Omental fat pad (tissue), 4 donors: ENCODE measurements around the gene ARHGAP30. TPM values are rescaled to one million over a fixed set of nuclear protein-coding genes. Genes with fewer than 3 reads are reported as not detected.

ENCODE experiments used
- ATAC-seq: fragments of 150-250 bp; one replicate; pipeline ENCODE4 v1.9.1; 2016; ENCODE audit warnings: mild to moderate bottlenecking, moderate library complexity; ENCODE audit not compliant: low FRiP score
- DNase-seq: peaks from one replicate; pipeline ENCODE4 v3.0.0-alpha.2; 2019; ENCODE audit warnings: low spot score
- total RNA-seq, 4 donors: library from RNA; depleted of rRNA; stranded (reverse); fragments of >200 nt; gene quantifications; one replicate each; pipeline ENCODE4 v1.1.0, GENCODE V29; 2016
- TF ChIP-seq, protein P1 (sequence below), 3 donors: fragments of 450-650 bp; IDR thresholded peaks; one replicate each; pipeline ENCODE4 v1.5.1; 2016 to 2017; ENCODE audit warnings: antibody characterized with exemption in 3 of 3, mild to moderate bottlenecking in 3 of 3, moderate library complexity in 2 of 3

The ARHGAP30 gene
- total RNA-seq, 4 donors from 2014 or later = 9.8 to 32.3 (median 24.7) TPM

DNA sequence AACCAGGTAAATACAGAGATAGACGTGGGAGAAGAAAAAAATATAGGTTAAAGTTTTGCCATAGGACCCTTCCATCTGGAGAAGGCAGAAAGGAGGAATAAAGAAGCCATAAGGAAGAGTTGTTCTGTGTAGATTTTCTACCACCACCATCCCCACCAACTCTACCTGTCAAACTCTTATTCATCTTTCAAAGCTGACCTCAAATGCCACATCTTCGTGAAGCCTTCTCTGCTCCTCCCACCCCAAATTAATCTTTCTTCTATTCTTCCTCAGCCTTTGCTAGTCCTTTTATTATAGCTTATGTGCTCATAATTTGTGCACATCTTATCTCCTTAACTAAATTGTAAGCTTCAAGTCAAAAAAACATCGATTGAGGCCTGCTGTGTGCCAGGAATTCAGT, 20.9 kb upstream of the ARHGAP30 start:
- ATAC-seq (no peak), DNase-seq (no peak)
- TF ChIP-seq, protein P1, sequence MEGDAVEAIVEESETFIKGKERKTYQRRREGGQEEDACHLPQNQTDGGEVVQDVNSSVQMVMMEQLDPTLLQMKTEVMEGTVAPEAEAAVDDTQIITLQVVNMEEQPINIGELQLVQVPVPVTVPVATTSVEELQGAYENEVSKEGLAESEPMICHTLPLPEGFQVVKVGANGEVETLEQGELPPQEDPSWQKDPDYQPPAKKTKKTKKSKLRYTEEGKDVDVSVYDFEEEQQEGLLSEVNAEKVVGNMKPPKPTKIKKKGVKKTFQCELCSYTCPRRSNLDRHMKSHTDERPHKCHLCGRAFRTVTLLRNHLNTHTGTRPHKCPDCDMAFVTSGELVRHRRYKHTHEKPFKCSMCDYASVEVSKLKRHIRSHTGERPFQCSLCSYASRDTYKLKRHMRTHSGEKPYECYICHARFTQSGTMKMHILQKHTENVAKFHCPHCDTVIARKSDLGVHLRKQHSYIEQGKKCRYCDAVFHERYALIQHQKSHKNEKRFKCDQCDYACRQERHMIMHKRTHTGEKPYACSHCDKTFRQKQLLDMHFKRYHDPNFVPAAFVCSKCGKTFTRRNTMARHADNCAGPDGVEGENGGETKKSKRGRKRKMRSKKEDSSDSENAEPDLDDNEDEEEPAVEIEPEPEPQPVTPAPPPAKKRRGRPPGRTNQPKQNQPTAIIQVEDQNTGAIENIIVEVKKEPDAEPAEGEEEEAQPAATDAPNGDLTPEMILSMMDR (IDR thresholded peaks at IDR 0.05) = no peak

DNA sequence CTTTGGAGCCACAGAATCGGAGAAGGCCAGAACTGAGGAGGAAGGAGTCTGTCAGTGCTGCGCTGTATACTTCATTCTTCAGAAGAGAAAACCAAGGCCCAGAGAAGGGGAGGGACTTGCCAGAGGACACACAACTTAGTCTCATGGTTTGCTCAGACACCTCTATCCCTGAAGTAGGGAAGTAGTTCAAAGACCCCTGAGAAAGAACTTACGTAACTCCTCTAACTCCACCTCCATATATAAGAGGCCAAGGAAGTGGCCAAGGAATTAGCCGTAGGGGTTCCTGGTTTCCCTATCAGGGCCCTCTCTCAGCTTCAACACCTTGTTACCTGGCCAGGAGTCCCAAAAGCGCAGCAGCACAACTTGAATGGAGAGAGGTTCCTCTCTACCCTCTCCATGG, 20.2 kb upstream of the ARHGAP30 start:
- ATAC-seq (no peak), DNase-seq (no peak)
- TF ChIP-seq, protein P1 (IDR thresholded peaks at IDR 0.05) = no peak

DNA sequence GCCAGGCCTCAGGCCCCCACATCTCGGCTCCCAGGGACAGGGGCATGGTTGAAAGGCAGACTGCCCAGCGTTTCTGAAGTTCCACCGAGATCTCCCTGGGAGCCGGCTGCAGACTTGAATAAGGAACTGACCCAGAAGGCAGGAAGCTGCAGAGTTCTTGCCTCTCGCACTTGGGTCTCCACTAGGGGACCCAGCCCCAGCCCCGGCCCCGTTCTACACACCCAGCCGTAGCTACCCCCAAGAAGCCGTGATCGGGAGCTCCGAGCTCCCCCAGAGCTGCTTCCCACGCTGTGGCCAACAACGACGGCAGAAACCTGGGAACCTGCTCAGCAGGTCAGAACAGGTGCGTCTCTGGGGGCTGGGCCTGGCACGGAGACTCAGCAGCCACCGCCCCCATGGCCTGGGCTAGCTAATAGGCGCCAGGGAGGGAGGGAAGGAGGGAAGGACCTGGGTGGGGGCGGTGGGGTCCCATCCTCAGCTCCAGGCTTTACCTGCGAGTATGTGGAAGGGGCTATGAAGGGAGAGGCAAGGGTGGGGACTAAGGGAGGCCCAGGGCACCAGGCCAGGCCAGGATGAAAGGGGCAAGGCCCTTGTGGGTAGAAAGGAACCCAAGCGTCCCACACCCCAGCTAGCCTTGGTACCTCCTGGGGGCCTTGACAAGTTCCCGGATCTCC, 19.7 kb upstream of the ARHGAP30 start, which contains the start of gene NECTIN4:
Gene NECTIN4, minus strand, starts transcription at position 308 of the 674 bp plus-strand sequence. Its CDS starts 262 bp downstream, at position 46.
- DNase-seq (no peak), ATAC-seq (no peak)
- TF ChIP-seq, protein P1 (IDR thresholded peaks at IDR 0.05) = no peak

DNA sequence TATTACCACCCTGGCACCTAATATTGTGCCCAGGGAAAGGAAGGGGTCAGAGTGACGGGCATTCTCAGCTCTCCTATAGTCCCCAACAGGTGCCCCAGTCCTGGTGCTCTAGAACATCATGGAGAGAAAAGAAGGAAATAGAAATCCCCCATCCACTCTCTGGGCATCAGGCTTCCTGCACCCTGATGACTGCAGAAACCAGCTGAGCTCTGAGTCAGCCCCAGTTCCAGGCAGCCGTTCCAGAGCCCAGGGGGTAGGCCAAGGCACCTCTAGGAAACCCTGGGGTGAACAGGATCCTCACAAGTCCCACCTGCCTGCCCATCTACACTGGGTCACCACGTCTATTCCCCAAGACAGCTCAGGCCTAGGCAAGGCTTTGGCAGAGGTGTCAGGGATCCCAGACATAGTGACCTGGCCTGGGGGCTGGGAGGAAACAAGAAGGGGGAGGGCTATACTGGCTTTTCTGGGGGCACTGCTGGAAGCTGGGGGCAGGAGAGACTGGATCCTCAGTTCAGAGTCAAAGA, 19.0 kb upstream of the ARHGAP30 start:
- TF ChIP-seq, protein P1 (IDR thresholded peaks at IDR 0.05) = no peak
- no peak for ATAC-seq
- DNase-seq = no peak

DNA sequence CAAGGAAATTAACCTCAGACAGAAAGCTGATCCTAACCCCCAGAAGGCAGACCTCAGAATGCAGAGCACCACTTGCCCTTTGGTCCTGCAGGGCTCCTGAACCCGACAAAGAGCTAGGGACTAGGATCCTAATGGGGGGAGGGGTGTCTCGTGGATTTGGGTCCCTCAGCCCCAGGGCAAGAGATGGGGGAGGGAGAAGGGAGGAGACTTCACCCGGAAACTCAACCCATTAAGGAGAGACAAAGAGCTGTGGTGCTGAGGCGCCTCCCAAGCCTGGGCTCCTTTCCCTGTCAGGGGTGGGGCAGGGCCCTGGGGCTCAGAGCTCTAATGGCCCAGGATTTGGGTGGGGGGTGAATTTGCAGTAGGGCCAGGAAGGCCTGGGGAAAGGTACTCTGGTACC, 16.8 kb upstream of the ARHGAP30 start:
- DNase-seq = no peak
- ATAC-seq = no peak
- TF ChIP-seq, protein P1 (IDR thresholded peaks at IDR 0.05) = no peak

DNA sequence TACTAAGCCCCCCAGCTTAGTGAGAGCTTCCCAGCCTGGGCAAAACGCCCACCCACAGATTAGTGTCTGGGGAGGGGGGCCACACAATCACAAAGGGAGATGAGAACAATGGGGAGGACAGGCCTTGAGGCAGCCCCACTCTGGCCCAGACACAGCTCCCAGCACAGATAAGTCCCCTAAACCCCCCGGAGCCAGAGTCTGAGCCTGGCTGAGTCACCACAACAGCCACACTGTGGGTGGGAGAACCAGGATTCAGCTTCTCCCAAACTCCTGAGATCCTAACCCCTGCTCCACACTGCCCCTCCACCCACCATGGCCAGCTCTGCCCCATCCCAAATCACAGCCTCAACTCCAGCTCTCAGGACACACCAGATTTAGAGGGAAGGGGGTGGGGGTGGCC, 15.5 kb upstream of the ARHGAP30 start:
- ATAC-seq = no peak
- TF ChIP-seq, protein P1 (IDR thresholded peaks at IDR 0.05) = no peak
- no peak for DNase-seq

DNA sequence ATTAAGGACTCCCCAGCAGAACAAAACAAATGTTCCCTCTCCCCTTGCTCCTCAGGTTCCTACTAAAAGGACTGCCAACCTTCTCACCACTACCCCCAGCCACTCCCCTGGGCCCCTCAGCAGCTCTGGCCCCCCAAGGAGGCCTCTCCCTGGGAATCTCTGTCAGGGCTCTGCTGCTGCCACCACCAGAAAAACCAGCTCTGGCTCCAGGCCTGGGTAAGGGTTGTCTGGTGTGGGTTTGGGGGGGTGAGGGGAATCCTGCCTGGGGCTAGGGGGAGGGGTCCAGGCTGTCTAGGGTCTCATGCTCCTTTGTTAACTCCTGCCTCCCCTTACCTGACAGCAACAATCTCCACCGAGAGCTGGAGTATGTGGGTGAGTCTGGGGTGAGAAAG, 14.9 kb upstream of the ARHGAP30 start:
- DNase-seq (no peak), ATAC-seq (no peak)
- TF ChIP-seq, protein P1 (IDR thresholded peaks at IDR 0.05) = no peak
